ENCODE measurements around the gene HSDL1. TPM values are rescaled to one million over a fixed set of nuclear protein-coding genes. Genes with fewer than 3 reads are reported as not detected.

Gene HSDL1
- total RNA-seq, 1 experiment from 2014 or later: 35.8 TPM

- peak; percentile 52 for TF ChIP-seq POLR2A (IDR thresholded peaks at IDR 0.05; ENCODE audit: borderline replicate concordance, extremely low read depth, insufficient read depth, insufficient read length)
- TF ChIP-seq ZBTB33 (IDR thresholded peaks at IDR 0.05; ENCODE audit: extremely low read depth, insufficient replicate concordance, low read length): no peak
These were observed at the start of gene HSDL1, which contains the start of gene DNAAF1 (continued) for GRCh38 chr16:84144859-84145639.

- intact Hi-C loops (cut with micrococcal nuclease): no loop called here
- ChIA-PET CTCF (interaction anchor here (1.0 kb wide), 1 partner anchor 114 kb away, joined by 3 read pairs; no protein-coding TSS in a partner anchor), POLR2A (no interaction called here), RAD21 (ENCODE audit: low non-redundant PET in 1 of 2, low total read pairs in 2 of 2, uncharacterized antibody in 2 of 2, unreplicated experiment in 2 of 2) (no interaction called here)
- Histone ChIP-seq H3K9me3 (ENCODE audit: control insufficient read depth in 1 of 2, insufficient read depth in 1 of 2, low read depth in 1 of 2, low read length in 2 of 2) (no peaks in the 10 kb centered on the region), H3K4me1 (ENCODE audit: control insufficient read depth in 1 of 2, insufficient read depth in 2 of 2, low read length in 2 of 2) (peaks cover 0 to 7% of the 10 kb centered on the region in 2 experiments; a peak in 1 of 4 replicates), H3K4me3 (replicated peaks in 1 of 2; ENCODE audit: low read depth in 1 of 2, low read length in 2 of 2) (no peak overlapping the region), H3K27me3 (ENCODE audit: insufficient read depth, low read length) (no peaks in the 10 kb centered on the region), H3K27ac (ENCODE audit: low read depth, low read length) (no peak overlapping the region), H2AFZ (ENCODE audit: low read depth, low read length, poor library complexity, severe bottlenecking) (no peak overlapping the region), H3K4me2 (ENCODE audit: low read length) (no peak overlapping the region), H3K36me3 (ENCODE audit: control insufficient read depth in 1 of 2, insufficient read depth in 2 of 2, low read length in 2 of 2) (no peaks in the 10 kb centered on the region), H3K9me2 (ENCODE audit: insufficient read depth) (no peaks in the 10 kb centered on the region), H4K20me1 (ENCODE audit: insufficient read depth) (no peaks in the 10 kb centered on the region), H3K79me2 (ENCODE audit: insufficient read depth, low read length) (no peaks in the 10 kb centered on the region), H3K9ac (ENCODE audit: low read length) (no peak overlapping the region)
- BruUV-seq (replicated peaks): no TSS peak
- no peak for ATAC-seq
- DNase-seq (ENCODE audit: low read depth, low spot score): no peak
- TF ChIP-seq ZBTB33 (IDR thresholded peaks at IDR 0.05; ENCODE audit: extremely low read depth, insufficient replicate concordance, low read length) (no peak), MAX (IDR thresholded peaks at IDR 0.05) (no peak), EZH2phosphoT487 (IDR thresholded peaks at IDR 0.05; ENCODE audit: borderline replicate concordance) (no peak), REST (IDR thresholded peaks at IDR 0.05; ENCODE audit: low read depth) (no peak), SP1 (IDR thresholded peaks at IDR 0.05; ENCODE audit: low read depth) (no peak), ELF1 (IDR thresholded peaks at IDR 0.05; ENCODE audit: borderline replicate concordance, low read depth) (no peak), FOSL1 (IDR thresholded peaks at IDR 0.05; ENCODE audit: low read depth) (no peak), TCF7L2 (IDR thresholded peaks at IDR 0.05; ENCODE audit: borderline replicate concordance, extremely low read depth, insufficient read depth, insufficient read length) (no peak), CBX3 (IDR thresholded peaks at IDR 0.05; ENCODE audit: low read depth) (no peak), POLR2A (IDR thresholded peaks at IDR 0.05; ENCODE audit: borderline replicate concordance, extremely low read depth, insufficient read depth, insufficient read length) (no peak), ZFX (IDR thresholded peaks at IDR 0.05) (no peak), CTCF (IDR thresholded peaks at IDR 0.05 in 2 of 3, conservative IDR thresholded peaks at IDR 0.05 in 1 of 3; ENCODE audit: borderline replicate concordance in 1 of 3, insufficient read depth in 1 of 3, low read depth in 2 of 3, low read length in 2 of 3) (no peak), SRF (IDR thresholded peaks at IDR 0.05; ENCODE audit: low read depth) (no peak)
These were observed 49.0 kb upstream of the HSDL1 start for GRCh38 chr16:84194018-84194417.

Measured in HCT116 (cell line).